Measurements from ENCODE around the gene FBXO2.

DNA sequence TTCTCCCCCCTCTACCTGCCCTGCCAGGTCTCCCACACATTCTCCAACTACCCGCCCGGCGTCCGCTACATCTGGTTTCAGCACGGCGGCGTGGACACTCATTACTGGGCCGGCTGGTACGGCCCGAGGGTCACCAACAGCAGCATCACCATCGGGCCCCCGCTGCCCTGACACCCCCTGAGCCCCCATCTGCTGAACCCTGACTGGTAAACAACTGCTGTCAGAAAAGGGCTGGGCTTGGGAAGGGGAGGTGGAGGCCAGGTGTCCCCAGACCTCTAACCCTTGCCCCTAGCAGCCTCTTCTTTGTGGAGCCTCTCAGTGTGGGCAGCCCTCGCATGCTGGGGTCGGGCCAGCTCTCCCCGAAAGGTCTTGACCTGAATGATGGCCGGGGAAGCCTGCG, 6.9 kb upstream of the FBXO2 start:
- TF ChIP-seq POLR2A (IDR thresholded peaks at IDR 0.05) (no peak), EP300 (IDR thresholded peaks at IDR 0.05) (no peak)
- TF ChIP-seq, protein P1, sequence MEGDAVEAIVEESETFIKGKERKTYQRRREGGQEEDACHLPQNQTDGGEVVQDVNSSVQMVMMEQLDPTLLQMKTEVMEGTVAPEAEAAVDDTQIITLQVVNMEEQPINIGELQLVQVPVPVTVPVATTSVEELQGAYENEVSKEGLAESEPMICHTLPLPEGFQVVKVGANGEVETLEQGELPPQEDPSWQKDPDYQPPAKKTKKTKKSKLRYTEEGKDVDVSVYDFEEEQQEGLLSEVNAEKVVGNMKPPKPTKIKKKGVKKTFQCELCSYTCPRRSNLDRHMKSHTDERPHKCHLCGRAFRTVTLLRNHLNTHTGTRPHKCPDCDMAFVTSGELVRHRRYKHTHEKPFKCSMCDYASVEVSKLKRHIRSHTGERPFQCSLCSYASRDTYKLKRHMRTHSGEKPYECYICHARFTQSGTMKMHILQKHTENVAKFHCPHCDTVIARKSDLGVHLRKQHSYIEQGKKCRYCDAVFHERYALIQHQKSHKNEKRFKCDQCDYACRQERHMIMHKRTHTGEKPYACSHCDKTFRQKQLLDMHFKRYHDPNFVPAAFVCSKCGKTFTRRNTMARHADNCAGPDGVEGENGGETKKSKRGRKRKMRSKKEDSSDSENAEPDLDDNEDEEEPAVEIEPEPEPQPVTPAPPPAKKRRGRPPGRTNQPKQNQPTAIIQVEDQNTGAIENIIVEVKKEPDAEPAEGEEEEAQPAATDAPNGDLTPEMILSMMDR (IDR thresholded peaks at IDR 0.05) = no peak
